ENCODE measurements around the gene ZNF558. TPM values are rescaled to one million over a fixed set of nuclear protein-coding genes. Genes with fewer than 3 reads are reported as not detected.

The ZNF558 gene
- total RNA-seq, 1 experiment from 2014 or later: 34.1 TPM

- Mint-ChIP-seq H3K4me3 (ENCODE audit: unreplicated experiment) (no peak overlapping the region), H3K4me1 (ENCODE audit: insufficient read depth, unreplicated experiment) (no peaks in the 10 kb centered on the region), H3K36me3 (ENCODE audit: insufficient read depth, unreplicated experiment) (no peaks in the 10 kb centered on the region), H3K27me3 (ENCODE audit: insufficient read depth, unreplicated experiment) (no peaks in the 10 kb centered on the region), H3K27ac (ENCODE audit: low read depth, unreplicated experiment) (no peak overlapping the region), H3K9me3 (ENCODE audit: unreplicated experiment) (peaks cover 39% of the 10 kb centered on the region)
- no TSS peak for BruUV-seq (replicated peaks)
- no peak for DNase-seq (ENCODE audit: unreplicated experiment)
- ChIA-PET CTCF (no interaction called here), POLR2A (no interaction called here)
- no peak for TF ChIP-seq CTCF (IDR thresholded peaks at IDR 0.05; ENCODE audit: unreplicated experiment)
- intact Hi-C loops (cut with micrococcal nuclease): no loop called here
Observed at GRCh38 chr19:8849232-8849631, 17.1 kb upstream of the ZNF558 start.

GRCh38 chr19:8846819-8847218 is 14.7 kb upstream of the ZNF558 start:
- no peaks in the 10 kb centered on the region for H3K4me1 Mint-ChIP-seq (ENCODE audit: insufficient read depth, unreplicated experiment)
- TF ChIP-seq CTCF (IDR thresholded peaks at IDR 0.05; ENCODE audit: unreplicated experiment): no peak
- intact Hi-C loops (cut with micrococcal nuclease): no loop called here
- ChIA-PET CTCF (interaction anchor here (0.6 kb wide), 1 partner anchor 170 kb away, joined by 4 read pairs; no protein-coding TSS in a partner anchor), POLR2A (no interaction called here)
- DNase-seq (ENCODE audit: unreplicated experiment): no peak
- no peaks in the 10 kb centered on the region for H3K27me3 Mint-ChIP-seq (ENCODE audit: insufficient read depth, unreplicated experiment)
- no TSS peak for BruUV-seq (replicated peaks)
- no peaks in the 10 kb centered on the region for H3K36me3 Mint-ChIP-seq (ENCODE audit: insufficient read depth, unreplicated experiment)
- peaks cover 31% of the 10 kb centered on the region for H3K9me3 Mint-ChIP-seq (ENCODE audit: unreplicated experiment)
- H3K4me3 Mint-ChIP-seq (ENCODE audit: unreplicated experiment): no peak overlapping the region
- no peak overlapping the region for H3K27ac Mint-ChIP-seq (ENCODE audit: low read depth, unreplicated experiment)

GRCh38 chr19:8840708-8841107 is 8.6 kb upstream of the ZNF558 start:
- TF ChIP-seq CTCF (IDR thresholded peaks at IDR 0.05; ENCODE audit: unreplicated experiment): no peak
- Mint-ChIP-seq H3K4me3 (ENCODE audit: unreplicated experiment) (no peak overlapping the region), H3K36me3 (ENCODE audit: insufficient read depth, unreplicated experiment) (no peaks in the 10 kb centered on the region), H3K9me3 (ENCODE audit: unreplicated experiment) (peaks cover 14% of the 10 kb centered on the region), H3K27me3 (ENCODE audit: insufficient read depth, unreplicated experiment) (no peaks in the 10 kb centered on the region), H3K4me1 (ENCODE audit: insufficient read depth, unreplicated experiment) (no peaks in the 10 kb centered on the region), H3K27ac (ENCODE audit: low read depth, unreplicated experiment) (no peak overlapping the region)
- no TSS peak for BruUV-seq (replicated peaks)
- intact Hi-C loops (cut with micrococcal nuclease): no loop called here
- ChIA-PET POLR2A (no interaction called here), CTCF (no interaction called here)
- no peak for DNase-seq (ENCODE audit: unreplicated experiment)

GRCh38 chr19:8835877-8836276 is 3.8 kb upstream of the ZNF558 start:
- ChIA-PET POLR2A (no interaction called here), CTCF (no interaction called here)
- Mint-ChIP-seq H3K36me3 (ENCODE audit: insufficient read depth, unreplicated experiment) (peaks cover 7% of the 10 kb centered on the region), H3K27ac (ENCODE audit: low read depth, unreplicated experiment) (no peak overlapping the region), H3K27me3 (ENCODE audit: insufficient read depth, unreplicated experiment) (no peaks in the 10 kb centered on the region), H3K4me1 (ENCODE audit: insufficient read depth, unreplicated experiment) (peaks cover 5% of the 10 kb centered on the region), H3K4me3 (ENCODE audit: unreplicated experiment) (no peak overlapping the region), H3K9me3 (ENCODE audit: unreplicated experiment) (peaks cover 14% of the 10 kb centered on the region)
- BruUV-seq (replicated peaks): no TSS peak
- no peak for TF ChIP-seq CTCF (IDR thresholded peaks at IDR 0.05; ENCODE audit: unreplicated experiment)
- intact Hi-C loops (cut with micrococcal nuclease): no loop called here
- no peak for DNase-seq (ENCODE audit: unreplicated experiment)

All from MCF 10A (cell line).